ENCODE data around the gene DND1. TPM values are rescaled to one million over a fixed set of nuclear protein-coding genes. Genes with fewer than 3 reads are reported as not detected.
"Not testable (repeated sequence)": the region's sequence is repeated elsewhere in the genome, so short reads cannot be mapped to it uniquely, and the experiment has no call there.

The DND1 gene
- total and polyA plus RNA-seq, 4 donors, result 0.29 to 0.92 (median 0.37) TPM; not detected in 1

- TF ChIP-seq REST (IDR thresholded peaks at IDR 0.05), result peak; percentile 65
Measured at GRCh38 chr5:140639148-140639981, 34.0 kb downstream of the DND1 start, which contains the start of gene TMCO6 (continued).

GRCh38 chr5:140638898-140639147, 34.6 kb downstream of the DND1 start:
- H3K36me3 ChIP-seq (ENCODE audit: control insufficient read depth in 4 of 4, insufficient read depth in 3 of 4, low read depth in 1 of 4, low read length in 3 of 4); H3K9me3 ChIP-seq (ENCODE audit: control insufficient read depth in 4 of 4, low read length in 3 of 4); H3K27me3 ChIP-seq (ENCODE audit: control insufficient read depth in 4 of 4, insufficient read depth in 4 of 4, low read length in 3 of 4); DNase-seq (ENCODE audit: low spot score): not testable (repeated sequence)
- 7% methylated on average over 9 of the region's 9 CpGs for WGBS
- H3K27ac ChIP-seq (ENCODE audit: low read depth in 1 of 2, low read length in 2 of 2), result peak overlapping the region; percentile 72 to 81
- peak overlapping the region in 1 of 3 donors; percentile 9 for H3K4me3 ChIP-seq (ENCODE audit: low read depth in 1 of 3, low read length in 3 of 3)
- peak overlapping the region in 1 of 2 donors; percentile 40 for H3K9ac ChIP-seq (ENCODE audit: low read depth in 1 of 2, low read length in 2 of 2)
- peak; percentile 97 for TF ChIP-seq YY1 (IDR thresholded peaks at IDR 0.05)
- peaks cover 0 to 43% (median 28%) of the 10 kb centered on the region in 4 donors for H3K4me1 ChIP-seq (ENCODE audit: control insufficient read depth in 4 of 4, insufficient read depth in 4 of 4, low read length in 3 of 4)

GRCh38 chr5:140637371-140638100, 35.8 kb downstream of the DND1 start:
- Histone ChIP-seq H3K27me3 (ENCODE audit: control insufficient read depth in 4 of 4, insufficient read depth in 4 of 4, low read length in 3 of 4) (no peaks in the 10 kb centered on the region), H3K9ac (ENCODE audit: low read depth in 1 of 2, low read length in 2 of 2) (no peak overlapping the region), H3K9me3 (ENCODE audit: control insufficient read depth in 4 of 4, low read length in 3 of 4) (no peaks in the 10 kb centered on the region), H3K27ac (ENCODE audit: low read depth in 1 of 2, low read length in 2 of 2) (no peak overlapping the region), H3K4me3 (ENCODE audit: low read depth in 1 of 3, low read length in 3 of 3) (no peak overlapping the region), H3K36me3 (ENCODE audit: control insufficient read depth in 4 of 4, insufficient read depth in 3 of 4, low read depth in 1 of 4, low read length in 3 of 4) (peaks cover 0 to 4% (median 0%) of the 10 kb centered on the region in 4 donors), H3K4me1 (ENCODE audit: control insufficient read depth in 4 of 4, insufficient read depth in 4 of 4, low read length in 3 of 4) (peaks cover 0 to 42% (median 26%) of the 10 kb centered on the region in 4 donors)
- no peak for DNase-seq (ENCODE audit: low spot score)
- TF ChIP-seq NR2F2 (IDR thresholded peaks at IDR 0.05) (no peak), FOXA1 (IDR thresholded peaks at IDR 0.05) (no peak), SP1 (IDR thresholded peaks at IDR 0.05) (no peak), FOXA2 (IDR thresholded peaks at IDR 0.05) (no peak), YY1 (IDR thresholded peaks at IDR 0.05) (no peak), RAD21 (IDR thresholded peaks at IDR 0.05) (no peak), ATF3 (IDR thresholded peaks at IDR 0.05) (no peak), GABPA (IDR thresholded peaks at IDR 0.05 in 1 of 2, conservative IDR thresholded peaks at IDR 0.05 in 1 of 2) (no peak)
- 88% methylated on average over 10 of the region's 10 CpGs for WGBS

Measured in liver (tissue), 9 donors.